Fibroblast of upper back skin (primary cell): ENCODE results near the gene PCDH8.

Source experiments
- DNase-seq: peaks from one replicate; pipeline ENCODE4 v3.0.0-alpha.2; 2013

Gene PCDH8

DNA sequence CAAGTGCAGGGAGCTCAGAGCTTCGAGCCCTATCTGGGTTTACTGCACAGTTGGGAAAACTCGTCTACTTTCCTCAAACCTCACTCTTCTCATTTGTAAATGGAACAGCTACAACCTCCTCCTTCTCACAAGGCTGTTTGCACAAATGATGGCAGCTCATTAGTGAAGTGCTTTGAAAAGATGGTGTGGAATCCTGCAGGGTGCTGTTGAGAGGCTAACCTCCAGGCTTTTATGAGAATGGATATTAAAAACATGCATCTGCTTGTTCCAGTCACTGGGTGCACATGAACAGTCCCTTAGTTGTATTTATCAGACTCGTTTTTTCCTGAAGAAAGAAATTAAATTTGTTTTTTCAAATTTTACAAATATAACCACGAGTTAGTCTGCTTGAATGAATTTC, 36.6 kb downstream of the PCDH8 start:
- DNase-seq: no peak

DNA sequence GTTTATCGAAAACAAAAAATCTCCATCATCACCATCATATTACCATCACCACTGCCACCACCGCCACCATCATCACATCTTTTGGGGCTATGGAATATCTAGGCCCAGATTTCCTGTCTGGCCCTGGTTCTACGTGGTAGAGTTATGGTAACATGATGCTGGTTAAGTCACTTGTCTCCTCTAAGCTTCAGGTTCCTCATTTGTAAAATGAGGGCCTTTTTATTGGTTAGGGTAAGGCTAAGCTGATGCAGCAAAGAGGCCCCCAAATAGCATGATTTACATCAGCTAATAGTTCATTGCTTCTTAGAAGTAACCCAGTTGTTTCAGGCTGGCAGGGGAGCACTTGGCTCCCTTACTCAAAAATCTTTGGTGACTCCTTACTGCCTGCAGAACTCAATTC, 37.9 kb downstream of the PCDH8 start:
- DNase-seq: no peak

DNA sequence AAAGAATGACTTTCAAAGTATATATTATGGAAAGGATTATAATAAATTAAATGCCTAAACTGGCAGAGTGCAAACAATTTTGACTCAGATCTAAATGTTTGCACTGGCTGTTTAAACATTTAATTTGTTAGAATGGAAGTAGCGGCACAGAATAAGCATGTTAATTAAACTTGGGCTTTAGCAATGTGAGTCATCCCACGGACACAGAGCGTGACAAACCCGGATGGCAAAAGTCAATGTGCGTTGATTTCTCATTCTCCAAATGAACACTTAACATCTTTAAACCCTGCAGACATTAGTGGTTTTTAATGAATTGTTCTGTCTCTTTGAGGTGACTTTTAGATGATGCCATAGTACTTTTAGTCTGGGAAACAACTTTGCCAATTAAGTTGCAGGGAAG, 38.4 kb downstream of the PCDH8 start:
- DNase-seq: no peak

DNA sequence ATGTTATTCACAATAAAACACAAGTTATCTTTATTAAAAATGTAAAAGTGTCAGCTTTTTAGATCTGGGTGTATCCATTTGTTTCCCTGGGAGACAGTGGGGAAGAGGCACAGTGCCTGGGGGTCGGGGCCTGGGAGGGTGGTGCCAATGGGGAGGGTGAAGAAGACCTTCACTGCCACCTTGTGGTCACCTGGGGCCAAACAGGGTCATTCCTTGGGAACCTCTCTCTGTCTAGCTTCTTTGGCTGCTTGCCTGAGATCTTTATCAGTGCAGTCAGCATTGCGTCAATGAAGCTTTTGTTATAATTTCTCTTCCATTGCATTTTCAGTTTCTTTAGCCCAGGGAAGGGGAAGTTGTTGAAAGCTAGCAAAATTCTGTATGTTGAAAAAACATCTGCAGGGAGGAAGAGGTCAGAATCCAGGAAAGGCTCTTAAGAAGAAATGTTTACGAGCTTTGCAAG, 39.1 kb downstream of the PCDH8 start:
- peak; percentile 27 for DNase-seq

DNA sequence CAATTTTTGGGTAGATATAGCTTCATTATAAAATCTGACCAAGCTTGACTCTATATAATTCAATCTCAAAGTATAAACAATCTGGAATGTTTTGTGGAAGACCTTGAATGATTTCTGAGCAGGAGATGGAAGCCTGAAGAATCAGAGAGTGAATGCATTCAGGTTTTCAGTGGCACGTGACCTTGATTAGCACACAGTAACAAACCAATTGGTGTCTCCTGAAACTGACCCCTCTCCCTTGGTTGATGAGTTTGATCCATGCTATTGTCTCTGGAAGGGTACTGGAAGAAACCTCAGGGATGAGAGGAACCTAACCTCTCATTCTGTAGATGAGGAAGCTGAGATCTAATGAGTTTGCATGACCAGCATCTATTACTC, 39.6 kb downstream of the PCDH8 start:
- DNase-seq: no peak

DNA sequence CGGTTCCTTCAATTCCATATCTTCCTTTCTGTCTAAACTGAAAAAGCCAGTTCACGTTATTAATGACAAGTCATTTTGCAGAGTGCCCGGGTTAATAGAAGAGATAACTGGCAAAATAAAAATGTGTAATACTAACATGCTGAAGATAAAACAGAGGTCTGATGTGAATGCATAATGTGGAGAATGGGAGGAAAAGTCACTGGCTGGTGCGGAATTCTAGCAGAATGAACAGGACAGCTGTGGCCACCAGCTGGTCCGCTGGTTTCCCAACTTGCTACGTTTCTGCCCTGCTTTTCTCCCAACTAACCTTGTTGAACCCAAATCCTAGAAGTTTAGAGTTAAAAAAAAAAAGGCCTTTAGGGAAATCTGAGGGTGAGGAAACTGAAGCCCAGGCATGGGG, 42.4 kb downstream of the PCDH8 start:
- no peak for DNase-seq

DNA sequence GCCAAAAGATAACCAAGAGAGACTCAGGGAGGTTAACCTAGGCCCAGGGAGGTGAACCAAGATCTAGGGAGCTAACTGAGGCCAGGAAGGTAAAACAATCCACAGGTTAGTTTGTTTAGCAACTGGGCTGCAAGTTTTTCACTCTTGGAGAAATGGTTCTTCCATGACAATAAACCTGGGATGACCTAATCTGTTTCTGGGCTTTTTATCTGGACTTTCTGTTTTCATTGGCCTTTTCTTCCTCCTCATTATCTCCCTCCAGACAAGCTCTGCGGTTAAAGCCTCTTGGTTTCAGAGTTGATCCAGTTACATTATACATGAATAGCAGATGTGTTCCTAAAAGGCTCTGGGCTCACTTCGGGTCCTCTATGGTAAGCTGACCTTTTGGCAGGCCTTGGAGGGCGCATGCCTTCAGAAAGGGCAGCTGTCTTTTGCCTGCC, 44.2 kb downstream of the PCDH8 start:
- DNase-seq: no peak

DNA sequence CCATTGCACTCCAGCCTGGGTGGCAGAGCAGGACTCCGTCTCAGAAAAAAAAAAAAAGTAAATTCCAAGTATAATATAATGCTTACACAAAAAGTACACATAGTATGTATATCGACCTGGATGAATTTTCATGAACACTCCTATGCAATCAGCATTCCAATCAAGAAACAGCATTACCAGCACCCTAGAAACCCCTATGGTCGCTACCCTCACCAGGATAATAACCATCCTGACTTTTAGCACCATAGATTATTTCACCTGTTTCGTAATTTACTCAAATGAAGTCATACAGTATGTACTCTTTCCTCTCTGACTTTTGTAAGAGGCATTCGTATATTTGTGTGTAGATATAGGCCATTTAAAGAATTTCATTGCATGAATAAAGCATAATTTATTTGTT, 47.6 kb downstream of the PCDH8 start:
- no peak for DNase-seq

DNA sequence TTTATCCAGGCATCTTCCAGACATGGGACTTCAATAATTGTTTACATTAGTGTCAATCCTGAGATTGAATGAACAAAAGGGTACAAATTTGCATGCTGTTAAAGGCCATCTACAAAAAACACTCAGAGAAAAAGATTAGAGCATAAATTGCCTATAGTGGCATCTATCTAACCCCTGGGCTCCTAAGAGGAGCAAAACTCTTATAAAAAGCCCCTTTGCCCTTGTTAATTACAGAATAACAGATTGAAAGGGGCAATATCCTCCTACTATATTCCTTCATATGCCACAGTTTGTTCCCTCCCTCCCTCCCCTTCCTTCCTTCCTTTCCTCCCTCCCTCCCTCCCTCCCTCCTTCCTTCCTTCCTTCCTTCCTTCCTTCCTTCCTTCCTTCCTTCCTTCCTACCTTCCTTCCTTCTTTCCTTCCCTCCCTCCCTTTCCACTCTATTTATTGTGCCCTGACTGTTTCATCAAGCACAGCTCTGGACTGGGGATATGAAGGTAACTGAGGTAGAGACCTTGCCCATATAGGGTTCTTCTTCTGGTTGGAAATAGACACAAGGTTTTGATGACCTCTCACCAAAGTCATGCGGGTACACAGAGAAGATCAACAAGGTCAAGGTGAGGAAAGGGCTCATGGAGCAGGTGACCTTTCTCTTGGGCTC, 49.5 kb downstream of the PCDH8 start:
- DNase-seq: no peak

DNA sequence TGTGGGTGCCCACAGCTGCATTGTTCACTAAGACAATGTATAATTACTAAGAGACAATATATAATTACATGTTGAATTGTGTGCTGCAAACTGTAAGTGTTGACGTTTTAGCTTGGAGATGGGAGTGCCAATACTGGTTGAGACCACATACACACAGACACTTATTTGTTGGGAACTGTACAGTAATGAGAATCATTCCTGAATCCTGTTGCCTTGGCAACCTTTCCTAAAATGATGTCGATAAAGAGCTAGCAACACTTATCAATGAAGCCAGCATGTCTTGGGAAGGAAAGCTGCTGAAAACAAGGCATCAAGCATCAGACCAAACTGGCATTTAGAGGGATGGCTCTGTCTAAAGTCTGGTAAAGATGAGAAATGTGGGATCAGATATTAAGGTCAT, 51.3 kb downstream of the PCDH8 start:
- DNase-seq: no peak

DNA sequence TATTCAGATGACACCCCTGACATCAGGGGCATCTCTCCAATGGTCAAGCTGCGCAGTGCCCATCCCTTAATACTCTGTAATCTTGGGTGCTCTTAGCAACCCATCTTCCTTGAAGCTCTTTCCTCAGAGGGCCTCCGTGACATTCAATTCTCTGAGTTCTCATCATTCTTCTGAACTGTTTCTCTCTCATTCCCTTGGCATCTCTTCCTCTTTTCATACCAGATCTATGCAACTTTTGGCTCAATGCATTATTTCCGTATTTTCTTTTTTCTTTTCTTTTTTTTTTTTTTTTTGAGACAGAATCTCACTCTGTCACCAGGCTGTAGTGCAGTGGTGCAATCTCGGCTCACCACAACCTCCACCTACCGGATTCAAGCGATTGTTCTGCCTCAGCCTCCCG, 53.9 kb downstream of the PCDH8 start:
- DNase-seq: no peak

DNA sequence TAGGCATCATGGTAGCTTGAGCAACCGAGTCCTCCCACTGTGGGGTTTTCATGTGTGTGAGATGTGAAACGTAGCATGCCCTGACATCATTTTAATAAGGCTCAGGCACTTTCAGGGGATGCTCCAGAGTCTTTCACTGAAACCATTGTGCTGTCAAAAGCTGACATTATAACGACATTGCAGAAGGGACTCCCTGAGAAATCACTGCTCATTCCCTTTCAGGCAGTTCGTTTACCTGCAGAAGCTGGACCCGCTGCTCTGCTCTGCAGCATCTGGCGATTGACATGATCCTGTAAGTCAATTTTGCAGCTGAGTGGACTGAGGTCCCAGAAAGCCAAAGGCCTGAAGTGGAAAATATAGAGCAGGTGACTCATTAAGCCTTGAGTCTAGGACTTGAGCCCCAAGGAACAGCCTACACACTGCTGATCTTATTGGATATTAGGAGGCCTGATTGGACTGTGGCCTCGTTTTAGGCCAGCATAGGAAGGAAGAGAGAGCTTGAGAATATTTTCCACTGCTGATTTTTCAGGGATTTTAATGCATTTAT, 54.9 kb downstream of the PCDH8 start:
- no peak for DNase-seq
